Dermis microvascular lymphatic vessel endothelial cell (primary cell): ENCODE data around the gene GRID2IP. TPM values are rescaled to one million over a fixed set of nuclear protein-coding genes. Genes with fewer than 3 reads are reported as not detected.
A peak's percentile ranks its signal among the peaks of the same experiment; 100 is the strongest.
"Not testable (repeated sequence)": the region's sequence is repeated elsewhere in the genome, so short reads cannot be mapped to it uniquely, and the experiment has no call there.

Experiments
- DNase-seq, 2 donors: peaks; one replicate each; pipeline versions ENCODE4 v3.0.0 to v3.0.0-alpha.2; 2010; ENCODE audit warnings: low read depth in 2 of 2
- total RNA-seq: library from RNA; depleted of rRNA; stranded (reverse); fragments of >200 nt; gene quantifications from 2 replicates; pipeline ENCODE4 v1.2.1, GENCODE V29; 2014

The GRID2IP gene
- 0.13 TPM in 1 of 2 replicates, not detected in the other for total RNA-seq

DNA sequence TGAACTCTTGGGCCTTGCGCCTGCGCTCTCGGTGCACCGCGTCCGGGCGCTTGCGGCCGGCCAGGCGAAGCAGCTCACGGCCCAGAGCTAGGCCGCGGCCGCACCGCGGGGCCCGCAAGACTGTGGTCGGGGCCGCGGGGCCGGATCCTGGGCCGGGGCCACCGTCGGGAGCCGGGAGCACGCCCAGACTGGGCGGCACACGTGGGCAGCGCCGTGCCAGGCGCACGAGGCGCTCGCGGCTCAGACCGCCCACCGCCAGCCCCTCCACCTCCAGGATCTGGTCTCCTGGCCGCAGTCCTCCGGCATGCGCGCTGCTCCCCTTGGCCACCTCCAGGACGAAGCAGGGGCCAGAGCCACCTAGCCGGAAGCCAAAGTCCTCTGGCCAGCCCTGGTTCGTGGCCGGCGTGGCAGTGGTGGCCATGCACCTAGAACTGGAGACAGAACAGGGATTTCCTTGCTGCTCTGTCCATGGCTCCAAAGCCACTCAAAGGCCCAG, at the start of gene GRID2IP:
GRID2IP (minus strand) TSS at position 446 of the 496 bp plus-strand sequence; CDS start at position 421, 25 bp downstream.
- no peak for DNase-seq

DNA sequence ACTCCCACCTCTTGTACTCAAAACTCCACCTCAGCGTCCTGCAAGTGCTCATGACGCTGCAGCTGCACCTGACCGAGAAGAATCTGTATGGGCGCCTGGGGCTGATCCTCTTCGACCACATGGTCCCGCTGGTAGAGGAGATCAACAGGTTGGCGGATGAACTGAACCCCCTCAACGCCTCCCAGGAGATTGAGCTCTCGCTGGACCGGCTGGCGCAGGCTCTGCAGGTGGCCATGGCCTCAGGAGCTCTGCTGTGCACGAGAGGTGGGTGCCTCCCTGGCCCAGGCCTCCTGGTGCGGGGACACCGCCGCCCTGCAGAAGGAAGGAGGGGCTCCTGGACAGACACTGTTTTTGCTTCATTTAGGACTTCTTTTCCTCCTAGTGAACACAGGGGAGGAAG, 48.8 kb upstream of the GRID2IP start:
- DNase-seq, result no peak

DNA sequence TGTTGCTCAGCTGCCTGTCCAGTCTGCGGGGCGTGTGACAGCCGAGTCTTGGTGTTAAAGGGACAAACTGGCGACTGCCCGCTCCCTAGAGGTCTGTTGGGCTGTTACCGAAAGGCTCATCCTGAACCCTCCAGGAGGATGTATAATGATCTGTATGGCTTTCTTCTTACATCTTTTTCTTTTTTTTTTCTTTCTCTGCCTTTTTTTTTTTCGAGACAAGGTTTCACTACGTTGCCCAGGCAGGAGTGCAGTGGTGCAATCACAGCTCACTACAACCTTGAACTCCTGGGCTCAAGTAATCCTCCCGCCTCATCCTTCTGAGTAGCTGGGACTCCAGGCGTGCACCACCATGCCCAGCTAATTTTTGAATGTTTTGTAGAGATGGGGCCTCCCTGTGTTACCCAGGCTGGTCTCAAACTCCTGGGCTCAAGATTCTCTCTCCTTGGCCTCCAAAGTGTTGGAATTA, 39.4 kb upstream of the GRID2IP start:
- DNase-seq, result no peak

DNA sequence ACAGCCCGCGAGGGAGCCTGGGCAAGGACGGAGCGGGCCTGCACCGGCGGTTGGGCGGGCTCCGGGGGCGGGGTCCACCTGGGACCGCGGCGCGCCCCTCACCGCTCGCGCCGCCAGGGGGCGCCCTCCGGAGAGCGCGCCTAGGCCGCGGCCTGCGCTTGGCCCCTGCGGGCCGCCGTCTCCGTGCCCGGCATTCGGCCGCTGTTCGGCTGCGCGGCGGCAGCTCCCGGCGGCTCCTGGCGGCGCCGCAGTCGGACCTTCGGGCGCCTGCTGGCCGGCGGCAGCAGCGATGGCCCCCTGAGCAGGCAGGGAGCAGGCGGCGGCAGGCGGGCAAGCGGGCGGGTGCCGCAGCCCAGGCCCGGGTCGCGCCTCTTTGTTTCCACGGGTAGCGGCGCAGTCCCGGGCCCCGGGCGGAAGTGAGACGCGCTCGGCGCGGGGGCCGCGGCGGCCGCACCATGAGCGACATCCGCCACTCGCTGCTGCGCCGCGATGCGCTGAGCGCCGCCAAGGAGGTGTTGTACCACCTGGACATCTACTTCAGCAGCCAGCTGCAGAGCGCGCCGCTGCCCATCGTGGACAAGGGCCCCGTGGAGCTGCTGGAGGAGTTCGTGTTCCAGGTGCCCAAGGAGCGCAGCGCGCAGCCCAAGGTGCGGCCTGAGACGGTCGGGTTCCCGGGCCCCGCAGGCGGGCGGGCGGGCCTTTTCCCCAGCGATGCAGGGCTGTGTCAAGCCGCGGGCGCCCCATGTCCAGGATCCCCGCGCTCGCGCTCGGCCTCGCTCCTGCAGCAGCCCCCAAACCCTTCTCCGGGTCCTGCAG, 38.8 kb upstream of the GRID2IP start, which contains the start of gene INTS15:
INTS15 (plus strand) TSS at position 193 of the 816 bp plus-strand sequence; CDS start at position 456, 263 bp downstream.
- DNase-seq, result peak; percentile 63 to 85

DNA sequence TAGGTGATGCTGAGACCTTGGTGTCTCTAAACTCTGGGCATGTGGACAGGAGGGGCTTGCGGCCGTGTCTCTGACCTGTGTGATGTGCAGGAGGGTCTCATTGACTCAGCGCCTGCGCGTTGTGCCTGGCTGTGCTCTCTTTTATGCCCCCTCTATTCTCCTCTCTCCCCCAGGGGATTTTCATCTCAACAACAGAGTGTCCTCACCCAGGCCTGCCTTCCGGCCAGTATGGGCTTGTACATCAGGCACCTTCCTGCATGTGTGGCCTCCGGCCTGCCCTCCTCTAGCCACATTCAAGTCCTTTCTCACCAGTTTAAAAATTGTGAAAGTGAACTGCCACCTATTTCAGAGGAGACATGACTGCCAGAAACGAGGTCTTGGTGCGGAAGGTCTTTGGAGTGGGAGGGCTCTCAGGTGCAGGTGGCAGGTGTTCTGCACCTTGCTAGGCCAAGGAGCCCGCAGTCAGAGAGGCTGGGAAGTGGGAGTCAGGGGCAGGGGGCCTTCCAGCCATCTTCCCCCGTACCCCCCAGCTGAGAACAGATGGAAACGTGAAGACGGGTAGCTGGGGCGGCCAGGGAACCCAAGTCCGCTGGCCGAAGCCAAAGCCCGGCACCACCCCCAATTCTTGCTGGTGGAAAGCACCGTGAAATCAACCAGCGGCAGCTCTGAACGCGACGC, 38.0 kb upstream of the GRID2IP start:
- no peak for DNase-seq

DNA sequence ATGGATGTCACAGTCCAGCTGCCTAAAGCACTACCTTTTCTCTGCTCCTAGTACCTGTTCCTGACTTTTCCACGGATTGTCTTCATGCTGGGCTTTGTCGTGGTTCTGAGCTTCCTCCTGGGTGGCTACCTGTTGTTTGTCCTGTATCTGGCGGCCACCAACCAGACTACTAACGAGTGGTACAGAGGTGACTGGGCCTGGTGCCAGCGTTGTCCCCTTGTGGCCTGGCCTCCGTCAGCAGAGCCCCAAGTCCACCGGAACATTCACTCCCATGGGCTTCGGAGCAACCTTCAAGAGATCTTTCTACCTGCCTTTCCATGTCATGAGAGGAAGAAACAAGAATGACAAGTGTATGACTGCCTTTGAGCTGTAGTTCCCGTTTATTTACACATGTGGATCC, 37.3 kb upstream of the GRID2IP start:
- no peak for DNase-seq

DNA sequence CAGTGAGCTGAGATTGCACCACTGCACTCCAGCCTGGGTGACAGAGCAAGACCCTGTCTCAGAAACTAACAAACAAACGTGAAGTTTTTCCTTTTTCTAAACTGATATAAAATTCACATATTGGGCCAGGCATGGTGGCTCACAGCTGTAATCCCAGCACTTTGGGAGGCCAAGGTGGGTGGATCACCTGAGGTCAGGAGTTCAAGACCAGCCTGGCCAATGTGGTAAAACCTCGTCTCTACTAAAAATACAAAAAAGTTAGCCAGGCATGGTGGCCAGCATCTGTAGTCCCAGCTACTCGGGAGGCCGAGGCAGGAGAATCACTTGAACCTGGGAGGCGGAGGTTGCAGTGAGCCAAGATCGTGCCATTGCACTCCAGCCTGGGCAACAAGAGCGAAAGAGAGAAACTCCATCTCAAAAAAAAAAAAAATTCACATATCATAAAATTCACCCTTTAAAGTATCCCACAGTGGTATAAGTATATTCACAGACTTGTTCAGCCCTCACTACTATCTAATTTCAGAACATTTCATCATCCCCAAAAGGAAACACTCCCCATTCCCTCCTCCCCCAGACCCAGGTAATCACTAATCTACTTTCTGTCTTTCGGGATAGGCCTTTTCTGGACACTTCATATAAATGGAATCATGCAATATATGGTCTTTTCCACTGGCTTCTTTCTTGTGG, 34.6 kb upstream of the GRID2IP start:
- not testable (repeated sequence) for DNase-seq

DNA sequence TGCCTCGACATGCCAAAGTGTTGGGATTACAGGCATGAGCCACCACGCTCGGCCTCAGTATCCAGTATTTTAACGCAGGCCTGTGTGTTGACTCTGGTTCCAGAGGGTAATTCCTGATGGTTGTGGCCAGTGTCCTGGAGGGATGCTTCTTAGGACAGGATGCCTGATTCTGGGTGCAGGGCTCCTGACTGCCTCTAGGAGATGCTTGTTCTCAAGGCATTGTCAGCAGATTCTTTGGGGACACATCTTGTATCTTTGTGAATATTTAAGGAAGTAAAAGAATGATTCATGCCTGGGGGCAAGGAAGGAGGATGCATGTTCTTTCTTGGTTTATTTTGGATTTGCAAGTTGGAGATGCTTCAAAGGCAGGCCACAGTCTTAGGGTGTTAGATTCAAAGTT, 28.2 kb upstream of the GRID2IP start:
- DNase-seq, result no peak

DNA sequence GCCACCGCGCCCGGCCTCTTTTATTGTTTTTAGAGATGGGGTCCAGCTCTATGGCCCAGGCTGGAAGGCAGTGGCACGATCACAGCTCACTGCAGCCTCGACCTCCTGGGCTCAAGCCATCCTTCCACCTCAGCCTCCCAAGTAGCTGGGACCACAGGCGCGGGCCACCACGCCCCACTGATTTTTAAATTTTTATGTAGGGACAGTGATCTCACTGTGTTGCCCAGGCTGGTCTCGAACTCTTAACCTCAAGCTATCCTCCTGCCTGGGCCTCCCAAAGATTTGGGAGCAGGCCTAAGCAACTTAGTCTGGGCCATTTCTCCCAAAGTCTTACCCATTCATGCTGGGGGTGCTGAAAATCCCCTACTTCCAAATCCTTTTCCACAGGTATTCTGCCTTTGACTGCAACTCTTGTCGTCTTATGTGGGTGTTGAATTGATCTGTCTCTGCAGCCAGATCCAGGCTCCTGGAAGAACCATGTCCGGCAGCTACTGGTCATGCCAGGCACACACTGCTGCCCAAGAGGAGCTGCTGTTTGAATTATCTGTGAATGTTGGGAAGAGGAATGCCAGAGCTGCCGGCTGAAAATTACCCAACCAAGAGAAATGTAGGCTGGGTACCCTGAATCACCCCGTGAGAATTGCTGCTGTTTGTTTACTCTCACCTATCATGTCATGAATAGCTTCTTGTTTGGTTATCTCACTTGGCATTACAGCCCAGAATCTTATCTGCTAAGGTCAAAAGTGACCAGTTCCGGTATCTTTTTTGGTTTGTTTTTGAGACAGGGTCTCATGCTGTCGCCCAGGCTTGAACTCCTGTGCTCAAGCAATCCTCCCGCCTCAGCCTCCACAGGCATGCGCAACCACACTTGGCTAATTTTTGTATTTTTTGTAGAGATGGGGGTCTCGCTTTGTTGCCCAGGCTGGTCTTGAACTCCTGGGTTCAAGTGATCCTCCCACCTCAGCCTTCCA, 27.1 kb upstream of the GRID2IP start:
- DNase-seq, result no peak

DNA sequence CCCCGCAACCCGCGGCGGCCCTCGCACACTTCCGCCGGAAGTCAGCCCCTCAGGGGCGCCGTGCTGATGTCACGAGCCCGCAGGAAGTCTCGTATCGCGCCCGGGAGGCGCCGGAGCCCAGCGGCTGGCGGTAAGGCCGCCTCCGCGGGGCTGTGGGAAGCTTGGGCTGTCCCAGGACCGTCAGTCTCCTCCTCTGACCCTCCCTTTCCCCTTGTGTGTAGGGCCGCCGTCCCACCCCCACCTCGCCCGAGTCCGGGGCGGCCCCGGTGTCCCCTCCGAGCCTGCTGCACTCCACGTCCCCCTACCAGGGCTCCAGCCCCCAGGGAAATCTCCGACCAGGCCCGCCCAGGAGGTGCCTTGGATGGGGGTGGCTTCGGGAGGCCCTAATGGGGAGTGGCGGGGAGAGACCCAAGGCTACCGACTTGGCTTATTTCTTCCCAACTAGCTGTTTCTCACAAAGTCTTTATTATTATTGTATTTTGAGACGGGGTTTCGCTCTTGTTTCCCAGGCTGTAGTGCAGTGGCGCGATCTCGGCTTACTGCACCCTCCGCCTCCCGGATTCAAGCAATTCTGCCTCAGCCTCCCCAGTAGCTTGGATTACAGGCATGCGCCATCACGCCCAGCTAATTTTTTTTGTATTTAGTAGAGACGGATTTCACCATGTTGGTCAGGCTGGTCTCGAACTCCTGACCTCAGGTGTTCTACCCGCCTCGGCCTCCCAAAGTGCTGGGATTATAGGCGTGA, 26.3 kb upstream of the GRID2IP start, which contains the start of gene ZDHHC4:
ZDHHC4 (plus strand) TSS at position 86 of the 745 bp plus-strand sequence. CDS start 3,108 bp downstream, outside the sequence.
- peak; percentile 68 to 86 for DNase-seq

DNA sequence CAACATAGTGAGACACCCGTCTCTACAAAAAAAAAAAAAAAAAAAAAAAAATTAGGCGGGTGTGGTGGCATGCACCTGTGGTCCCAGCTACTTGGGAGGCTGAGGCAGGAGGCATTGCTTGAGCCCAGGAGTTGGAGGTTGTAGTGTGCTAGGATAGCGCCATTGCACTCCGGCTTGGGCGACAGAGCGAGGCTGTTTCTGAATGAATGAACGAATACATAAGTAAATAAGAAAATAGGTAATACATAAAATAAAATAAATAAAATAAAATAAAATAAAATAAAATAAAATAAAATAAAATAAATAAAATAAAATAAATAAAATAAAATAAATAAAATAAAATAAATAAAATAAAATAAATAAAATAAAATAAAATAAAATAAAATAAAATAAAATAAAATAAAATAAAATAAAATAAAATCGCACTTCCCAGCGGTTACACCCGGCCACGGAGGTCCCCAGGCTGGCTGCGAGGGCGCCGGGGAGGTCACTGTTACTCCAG, 25.7 kb upstream of the GRID2IP start:
- not testable (repeated sequence) for DNase-seq

DNA sequence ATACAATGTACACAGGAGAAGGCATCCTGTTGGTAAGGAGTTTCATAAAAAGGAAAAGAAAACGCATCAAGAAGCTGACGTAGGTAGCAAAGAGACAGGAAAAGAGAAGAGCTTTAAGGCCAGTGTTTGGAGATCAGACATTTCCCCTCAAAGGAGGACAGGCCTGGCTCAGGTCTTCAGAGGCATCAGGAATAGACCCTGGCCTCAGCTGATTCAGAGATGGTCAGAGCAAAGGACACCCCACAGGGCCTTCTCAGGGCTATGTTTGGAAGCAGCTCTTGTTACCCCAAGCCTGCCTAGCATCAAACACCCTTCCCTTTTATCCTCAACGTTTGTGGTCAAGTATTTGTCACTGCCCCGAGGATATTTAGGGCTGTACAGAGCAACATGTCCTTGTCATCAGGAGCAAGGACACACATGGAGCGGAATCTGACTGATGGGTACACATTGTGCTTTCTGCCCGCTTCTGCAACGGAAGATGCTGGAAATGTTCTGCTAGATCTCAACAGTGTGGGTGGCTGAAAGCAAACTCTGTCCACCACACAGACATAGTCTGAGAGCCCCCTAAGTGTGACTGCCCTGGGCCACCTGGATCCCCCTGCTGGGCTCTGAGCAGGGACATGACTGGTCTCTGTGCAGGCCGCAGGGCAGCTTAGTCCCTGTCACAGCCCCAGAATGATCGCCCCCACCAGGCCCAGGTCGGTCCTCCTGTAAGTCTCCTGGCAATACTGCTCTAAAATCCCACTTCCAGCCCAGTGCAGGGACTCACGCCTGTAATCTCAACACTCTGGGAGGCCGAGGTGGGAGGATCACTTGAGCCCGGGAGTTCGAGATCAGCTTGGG, 25.0 kb upstream of the GRID2IP start:
- no peak for DNase-seq

DNA sequence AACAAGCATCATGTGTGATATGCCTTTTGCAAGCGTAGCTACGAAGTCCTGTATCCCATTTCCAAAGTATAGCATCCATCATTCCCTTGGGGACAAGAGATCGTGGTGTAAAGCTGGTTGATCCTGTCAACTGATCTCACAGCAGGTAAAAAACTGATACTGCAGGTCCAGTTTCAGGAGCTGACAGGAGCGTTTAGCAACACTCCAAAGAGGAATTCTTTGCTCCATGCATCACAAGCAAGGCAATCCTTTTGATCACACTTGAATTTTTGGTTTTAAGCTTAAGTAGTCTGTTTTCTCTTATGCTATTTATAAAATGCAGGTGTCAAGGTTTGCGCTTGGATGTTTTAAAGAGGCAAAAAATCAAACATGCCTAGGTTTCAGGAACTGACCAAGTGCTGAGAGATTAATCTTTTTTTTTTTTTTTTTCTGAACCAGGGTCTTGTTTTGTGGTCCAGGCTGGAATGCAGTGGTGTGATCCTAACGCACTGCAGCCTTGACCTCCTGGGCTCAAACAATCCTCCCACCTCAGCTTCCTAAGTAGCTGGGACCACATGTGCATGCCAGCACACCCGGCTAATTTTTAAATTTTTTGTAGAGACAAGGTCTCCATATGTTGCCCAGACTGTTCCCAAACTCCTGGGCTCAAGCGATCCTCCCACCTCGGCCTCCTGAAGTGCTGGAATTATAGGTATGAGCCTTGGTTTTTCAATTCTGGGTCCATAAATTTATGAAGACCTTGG, 24.2 kb upstream of the GRID2IP start:
- DNase-seq, result no peak

DNA sequence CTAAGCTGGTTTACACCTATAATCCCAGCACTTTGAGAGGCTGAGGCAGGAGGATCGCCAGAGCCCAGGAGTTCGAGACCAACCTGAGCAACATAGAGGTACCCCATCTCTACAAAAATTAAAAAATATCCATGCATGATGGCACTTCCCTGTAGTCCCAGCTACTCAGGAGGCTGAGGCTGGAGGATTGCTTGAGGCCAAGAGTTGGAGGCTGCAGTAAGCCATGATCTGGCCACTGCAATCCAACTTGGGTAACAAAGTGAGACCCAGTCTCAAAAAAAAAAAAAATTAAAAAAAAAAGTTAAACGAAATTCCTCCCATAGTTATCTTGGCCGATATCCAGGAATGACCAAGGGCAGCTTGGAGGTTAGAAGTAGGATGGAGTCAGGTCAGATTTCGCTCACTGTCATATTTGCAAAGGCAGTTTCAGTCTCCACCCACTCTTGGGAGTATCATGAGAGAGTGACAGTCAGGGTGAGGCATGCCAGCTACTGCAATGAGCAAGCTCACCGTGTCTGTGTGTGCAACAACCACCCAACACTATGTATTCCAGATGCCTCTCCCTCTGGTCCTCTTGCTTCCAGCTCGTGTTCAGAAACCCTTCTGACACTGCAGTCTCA, 20.0 kb upstream of the GRID2IP start:
- DNase-seq, result no peak

DNA sequence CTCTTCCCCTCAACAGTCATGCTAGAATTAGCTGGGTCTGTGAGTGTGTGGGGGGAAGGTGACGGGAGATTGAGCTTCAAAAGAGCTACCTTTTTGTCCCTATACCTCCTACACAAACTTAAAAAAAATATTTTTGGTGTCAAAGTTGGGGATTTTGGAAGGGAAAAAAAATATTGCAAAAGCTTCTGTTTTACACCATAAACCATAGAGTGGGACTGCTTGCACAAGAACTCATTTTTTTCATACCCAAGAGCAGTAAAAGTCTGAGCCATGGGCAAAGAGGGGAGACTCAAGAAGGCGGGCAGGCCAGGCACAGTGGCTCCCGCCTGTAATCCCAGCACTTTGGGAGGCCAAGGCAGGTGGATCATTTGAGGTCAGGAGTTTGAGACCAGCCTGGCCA, 16.6 kb upstream of the GRID2IP start:
- DNase-seq, result no peak

DNA sequence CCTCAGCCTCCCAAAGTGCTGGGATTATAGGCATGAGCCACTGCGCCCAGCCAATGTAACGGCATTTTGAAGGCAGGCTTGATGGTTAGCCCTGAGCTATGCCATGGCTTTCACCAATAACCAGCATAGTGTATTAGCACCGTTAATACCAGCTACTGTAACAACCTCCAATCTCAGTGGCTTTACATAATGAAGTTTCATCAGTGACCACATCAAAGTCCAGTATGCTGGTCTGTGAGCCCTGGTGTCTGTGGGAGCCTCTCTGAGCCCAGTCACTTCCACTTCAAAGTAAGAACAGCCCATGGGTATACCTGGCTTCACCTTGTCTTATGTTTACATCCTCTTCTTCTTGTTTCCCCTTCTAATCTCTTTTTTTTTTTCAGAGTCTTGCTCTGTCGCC, 14.4 kb upstream of the GRID2IP start:
- DNase-seq, result no peak
